Activated CD4-positive, alpha-beta T cell treated with anti-CD3 and anti-CD28 coated beads for 4 hours (primary cell): ENCODE results near the gene TYRP1.

Source experiments
- DNase-seq, 2 donors: peaks; one replicate each; pipeline ENCODE4 v3.0.0-alpha.2; 2020

The TYRP1 gene

DNA sequence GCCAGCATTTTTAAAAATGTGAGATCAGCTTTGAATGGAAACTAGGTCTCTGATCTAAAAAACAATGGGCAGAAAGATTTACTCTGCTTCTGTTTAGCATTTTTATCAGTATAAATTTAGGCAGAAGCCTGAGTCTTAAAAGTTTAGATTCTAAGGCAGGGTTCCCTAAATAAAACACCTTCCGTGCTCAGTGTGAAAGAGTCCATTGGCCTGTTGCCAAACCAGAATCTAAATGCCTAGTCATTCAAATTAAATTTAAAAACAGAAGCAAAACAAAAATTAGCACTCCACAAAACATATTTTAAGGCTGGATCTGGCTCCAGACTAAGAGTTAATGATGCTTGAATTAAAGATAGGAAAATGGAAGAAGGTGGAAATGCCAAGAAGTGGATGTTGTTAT is 4.5 kb downstream of the TYRP1 start:
- no peak for DNase-seq

DNA sequence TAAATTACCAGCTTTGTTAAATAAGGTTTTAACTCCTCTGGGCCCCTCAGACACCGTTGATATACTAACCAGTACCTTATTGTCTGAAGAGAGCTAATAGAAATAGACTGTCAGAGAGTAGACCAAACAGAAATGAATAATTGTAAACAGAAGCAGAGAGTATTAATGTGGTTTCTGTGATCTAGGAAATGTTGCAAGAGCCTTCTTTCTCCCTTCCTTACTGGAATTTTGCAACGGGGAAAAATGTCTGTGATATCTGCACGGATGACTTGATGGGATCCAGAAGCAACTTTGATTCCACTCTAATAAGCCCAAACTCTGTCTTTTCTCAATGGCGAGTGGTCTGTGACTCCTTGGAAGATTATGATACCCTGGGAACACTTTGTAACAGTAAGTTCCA is 5.1 kb downstream of the TYRP1 start:
- no peak for DNase-seq

DNA sequence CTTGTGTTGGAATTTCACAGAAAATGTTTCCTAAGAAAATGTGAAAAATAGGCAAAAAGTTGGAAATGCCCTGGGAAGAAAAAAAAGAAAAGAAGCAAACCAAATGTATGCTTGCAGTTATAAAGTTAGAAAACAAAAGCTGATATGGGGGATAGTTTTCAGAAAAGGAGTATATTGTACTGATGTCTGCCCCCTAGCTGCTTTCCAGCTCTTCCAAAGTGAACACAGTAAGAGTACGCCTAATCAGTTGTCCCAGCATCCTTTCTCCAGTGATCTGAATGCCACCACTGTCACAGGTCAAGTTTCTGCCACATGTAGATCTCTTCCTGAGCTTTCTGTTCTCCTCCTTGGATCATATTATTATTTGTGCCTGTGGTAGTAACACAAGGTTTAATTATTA is 5.8 kb downstream of the TYRP1 start:
- DNase-seq = no peak

DNA sequence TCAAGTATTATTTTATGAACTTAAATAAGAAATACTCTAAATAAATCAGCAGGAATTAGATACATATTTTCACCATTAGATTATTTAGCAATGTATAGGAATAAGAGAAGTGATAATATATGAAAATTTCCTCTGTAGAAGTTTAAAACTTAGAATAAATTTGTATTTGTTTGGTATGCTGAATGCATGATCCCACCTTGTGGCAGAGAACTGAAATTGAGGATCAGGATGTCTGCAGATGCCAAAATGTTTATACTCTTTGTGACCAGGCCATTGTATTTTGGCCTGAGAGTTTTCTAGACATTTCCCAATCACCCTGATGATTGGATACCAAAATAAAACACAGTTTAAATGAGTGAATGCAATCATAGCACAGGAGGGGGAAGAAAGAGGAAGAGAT is 6.3 kb downstream of the TYRP1 start:
- DNase-seq = no peak

DNA sequence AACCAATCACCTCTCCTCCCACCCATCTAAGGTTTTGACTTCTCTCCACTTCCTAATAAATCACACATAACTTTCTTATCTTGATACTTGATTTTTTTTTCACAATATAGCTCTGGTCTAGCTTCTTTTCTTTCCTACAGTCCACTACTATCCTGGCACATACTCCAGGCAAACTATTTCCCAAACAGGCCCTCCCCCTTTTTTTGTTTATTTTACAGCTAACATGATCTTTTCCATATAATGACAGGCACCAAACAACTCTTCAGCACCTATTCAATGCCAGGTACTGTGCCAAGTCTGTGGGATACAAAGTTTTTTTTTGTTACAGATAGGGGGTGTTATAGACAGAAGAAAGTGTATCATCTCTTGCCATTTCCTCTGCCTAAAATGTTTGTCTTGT is 7.9 kb downstream of the TYRP1 start:
- no peak for DNase-seq

DNA sequence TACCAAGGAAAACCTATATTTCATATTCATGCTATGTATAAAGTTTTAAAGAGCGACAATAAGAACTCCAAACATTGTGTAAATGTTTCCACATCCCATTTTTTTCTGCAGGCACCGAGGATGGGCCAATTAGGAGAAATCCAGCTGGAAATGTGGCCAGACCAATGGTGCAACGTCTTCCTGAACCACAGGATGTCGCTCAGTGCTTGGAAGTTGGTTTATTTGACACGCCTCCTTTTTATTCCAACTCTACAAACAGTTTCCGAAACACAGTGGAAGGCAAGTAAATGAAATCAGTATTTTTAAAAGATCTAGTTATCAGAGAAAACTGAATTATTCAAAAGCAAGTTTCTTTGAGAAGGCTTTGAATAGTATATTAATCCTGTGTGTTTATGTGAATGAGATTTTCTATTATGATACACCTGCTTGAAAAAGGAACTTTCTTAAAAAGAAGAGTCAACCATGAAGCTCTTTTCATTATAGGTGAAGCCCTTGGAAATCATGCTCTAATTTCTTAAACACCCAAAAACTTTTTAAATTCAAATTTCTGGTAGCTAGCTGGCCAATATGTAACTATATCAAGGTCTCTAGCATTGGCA is 9.1 kb downstream of the TYRP1 start:
- DNase-seq = no peak

DNA sequence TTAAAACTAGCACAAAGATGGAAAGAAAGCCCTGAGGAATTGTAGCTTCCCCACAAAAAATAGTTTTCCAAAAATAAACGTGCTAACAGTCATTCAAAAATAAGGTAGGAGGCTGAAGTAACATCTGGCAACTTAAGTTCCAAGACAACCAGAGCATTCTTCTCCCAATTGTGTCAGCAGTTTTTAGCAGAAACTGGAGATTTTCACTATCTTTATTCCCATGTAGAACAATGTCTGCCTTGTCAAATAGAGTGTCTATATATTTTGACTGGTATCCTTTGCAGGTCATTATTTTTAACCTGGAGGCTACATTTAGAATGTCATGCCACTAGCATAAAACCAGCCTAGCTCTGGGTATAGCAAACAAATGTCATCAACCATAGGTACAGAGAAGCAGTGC is 10.8 kb downstream of the TYRP1 start:
- DNase-seq = no peak

DNA sequence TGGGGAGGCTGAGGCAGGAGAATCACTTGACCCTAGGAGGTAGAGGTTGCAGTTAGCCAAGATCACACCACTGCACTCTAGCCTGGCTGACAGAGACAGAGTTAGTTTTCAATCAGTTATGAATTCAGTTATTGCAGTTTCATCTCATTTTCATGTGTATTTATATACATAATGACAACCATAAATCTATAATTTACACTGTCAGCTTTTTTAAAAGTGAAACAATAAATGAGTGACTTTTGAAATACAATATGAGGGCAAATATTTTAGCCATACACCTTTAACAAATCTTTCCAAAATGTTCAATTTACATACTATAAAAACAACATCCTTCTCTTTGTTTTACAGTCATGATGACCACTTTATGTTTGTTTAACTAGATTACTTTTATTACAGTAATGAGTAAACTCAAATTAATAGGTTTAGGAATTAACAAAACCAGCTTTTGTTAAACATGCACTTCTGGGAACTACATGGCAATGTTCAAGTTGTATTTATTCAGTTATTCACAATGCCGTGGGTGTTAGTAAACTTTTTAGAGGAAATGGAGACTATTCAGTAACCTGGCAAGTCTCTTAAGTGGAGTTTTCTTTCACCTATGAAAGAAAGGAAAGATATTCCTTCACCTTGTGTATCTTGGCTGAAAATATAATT is 12.7 kb downstream of the TYRP1 start:
- DNase-seq = no peak

DNA sequence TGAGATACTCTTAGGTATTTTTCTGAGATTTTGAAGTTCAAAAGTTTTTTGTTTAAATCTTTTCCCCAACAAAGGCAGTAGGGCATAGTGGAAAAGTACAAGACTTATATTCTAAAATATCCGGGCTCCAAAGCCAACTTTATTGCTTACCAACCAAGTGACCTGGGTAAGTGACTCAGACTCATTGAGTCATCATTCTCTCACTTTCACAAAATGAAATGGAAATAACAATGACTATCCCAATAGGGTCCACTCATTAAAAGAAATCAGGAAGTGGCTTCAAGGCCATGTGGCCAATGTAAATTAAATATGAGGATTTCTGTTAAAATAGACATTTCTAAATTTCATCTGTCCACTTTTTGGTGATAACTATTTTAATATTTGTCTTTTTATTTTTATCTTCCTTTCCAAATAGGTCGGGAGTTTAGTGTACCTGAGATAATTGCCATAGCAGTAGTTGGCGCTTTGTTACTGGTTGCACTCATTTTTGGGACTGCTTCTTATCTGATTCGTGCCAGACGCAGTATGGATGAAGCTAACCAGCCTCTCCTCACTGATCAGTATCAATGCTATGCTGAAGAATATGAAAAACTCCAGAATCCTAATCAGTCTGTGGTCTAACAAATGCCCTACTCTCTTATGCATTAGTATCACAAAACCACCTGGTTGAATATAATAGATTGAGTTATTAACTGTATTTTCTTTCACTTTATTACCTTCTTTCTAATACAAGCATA is 15.5 kb downstream of the TYRP1 start:
- DNase-seq = no peak

DNA sequence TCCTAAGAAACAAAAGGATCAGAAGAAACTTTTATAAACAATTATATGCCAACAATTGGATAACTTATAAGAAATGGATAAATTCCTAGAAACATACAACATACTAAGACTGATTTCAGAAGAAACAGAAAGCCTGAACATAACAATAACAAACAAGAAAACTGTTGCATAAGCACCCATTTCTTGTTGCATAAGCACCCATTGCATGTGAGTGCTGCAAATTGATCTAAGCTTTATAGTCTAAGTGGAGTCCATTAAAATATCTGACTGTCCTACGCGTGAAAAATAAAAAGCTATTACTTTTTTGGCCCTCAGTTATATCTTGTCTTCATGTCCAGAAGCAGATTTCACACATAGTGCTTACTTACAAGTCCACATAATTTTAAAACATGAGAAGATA is 19.3 kb downstream of the TYRP1 start:
- DNase-seq = no peak

DNA sequence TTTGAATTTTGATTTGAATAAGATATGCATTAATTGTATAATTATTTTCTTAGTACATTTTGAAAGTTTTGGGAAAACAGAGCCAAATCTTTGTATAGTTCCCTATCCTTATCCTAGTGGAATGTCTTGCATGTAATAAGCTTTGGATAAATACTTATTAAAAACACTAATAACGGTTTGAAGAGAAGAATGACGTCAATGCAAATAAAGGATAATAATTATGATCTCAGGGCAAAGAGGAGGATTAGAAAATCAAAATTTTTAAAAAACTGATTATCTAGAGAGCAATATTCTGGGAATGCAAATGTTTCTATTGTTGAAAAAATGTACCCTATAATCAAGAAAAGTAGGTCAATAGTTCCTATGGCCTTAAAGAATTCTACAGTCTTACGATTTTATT is 22.1 kb downstream of the TYRP1 start:
- no peak for DNase-seq

DNA sequence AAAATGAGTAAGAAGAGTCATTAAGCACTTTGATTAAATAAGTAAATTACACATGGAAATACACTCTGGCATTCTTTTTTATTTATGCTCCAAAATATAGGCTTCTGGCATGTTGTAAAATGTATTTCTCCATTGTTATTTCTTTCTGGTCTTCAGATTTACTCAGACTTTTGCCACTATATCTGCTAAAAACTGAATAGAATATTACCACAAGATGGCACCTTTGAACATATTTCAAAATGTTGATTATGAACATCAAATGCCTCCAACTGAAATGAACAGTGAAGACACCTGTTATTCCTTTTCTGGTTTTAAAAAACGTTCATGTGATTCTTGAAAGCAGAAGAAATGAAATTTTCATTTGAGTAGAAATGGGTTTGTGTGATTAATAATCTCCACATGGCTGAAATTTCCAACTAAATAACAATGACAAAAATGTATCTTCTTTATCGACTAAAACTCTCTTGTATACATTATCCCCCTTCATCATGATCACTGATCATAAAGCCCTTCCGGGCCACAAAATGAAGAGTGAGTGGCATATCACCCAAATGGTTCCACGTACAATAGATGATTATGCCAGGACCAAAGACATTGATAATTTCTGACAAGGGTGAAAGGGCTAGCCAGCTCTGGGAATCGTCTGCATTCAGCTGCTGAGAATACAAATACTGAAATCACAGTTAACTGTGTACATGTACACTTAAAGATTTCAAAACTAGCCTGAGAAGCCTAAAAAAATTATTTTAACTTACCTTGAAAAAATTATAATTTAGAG is 23.8 kb downstream of the TYRP1 start:
- DNase-seq = no peak

DNA sequence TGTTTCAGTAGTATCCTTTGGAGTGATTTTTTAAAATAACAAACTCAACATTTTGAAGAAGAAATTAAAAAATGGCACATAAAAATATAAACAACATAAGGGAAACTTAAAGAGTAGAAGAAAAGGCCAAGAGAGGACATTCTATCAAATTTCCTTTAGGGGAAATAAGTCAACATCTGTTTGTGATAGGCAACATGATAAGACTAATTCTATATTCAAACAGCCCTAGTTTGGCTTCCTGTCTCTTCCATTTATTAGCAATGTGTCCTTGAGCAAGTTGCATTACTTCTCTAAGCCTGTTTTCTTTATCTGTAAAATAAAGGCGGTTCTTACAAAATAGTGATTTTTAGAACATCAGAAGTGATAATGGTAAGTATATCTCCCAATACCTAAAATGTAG is 24.7 kb downstream of the TYRP1 start:
- no peak for DNase-seq

DNA sequence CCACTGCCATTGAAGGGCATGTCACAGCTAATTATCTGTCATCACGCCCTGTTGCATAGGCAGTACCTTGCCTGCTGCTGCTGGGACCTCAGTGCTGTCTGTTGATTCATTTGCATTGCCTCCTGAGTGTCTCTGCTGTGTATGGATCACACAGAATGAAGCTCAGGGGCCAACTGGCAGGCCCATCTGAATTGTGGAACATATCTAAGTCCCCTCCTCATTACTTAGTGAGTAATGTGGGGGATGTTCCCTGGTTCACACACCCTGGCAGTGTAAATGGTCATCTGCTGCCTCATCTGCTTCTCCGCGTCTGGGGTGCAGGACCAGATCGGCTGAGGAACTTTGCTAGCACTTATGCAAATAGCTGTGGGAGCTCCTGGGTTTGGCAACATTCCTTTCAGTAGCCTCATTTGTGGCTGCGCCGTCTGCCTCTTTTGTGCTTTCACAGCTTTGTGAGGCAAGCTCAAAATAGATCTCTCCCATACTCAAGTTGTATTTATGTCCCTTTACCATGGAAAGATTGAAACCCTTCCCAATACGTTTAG is 25.4 kb downstream of the TYRP1 start:
- no peak for DNase-seq

DNA sequence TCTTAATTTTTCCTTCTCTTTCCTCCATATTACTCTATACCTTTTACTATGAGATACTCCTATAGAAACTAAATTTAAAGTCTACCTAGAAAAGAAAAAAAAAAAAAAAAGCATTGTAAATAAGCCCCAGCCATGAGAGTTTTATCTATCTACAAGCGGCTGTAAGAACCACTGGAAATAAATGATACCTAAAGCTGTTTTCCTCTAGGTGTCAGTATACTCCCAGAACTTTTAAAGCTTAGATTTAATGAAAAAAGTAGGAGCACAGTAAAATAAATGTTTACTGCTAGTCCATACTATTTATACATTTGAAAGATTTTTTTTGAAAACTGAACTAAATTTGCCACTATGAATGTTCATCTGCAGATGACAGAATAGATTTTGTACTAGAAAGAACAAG is 26.2 kb downstream of the TYRP1 start:
- no peak for DNase-seq

DNA sequence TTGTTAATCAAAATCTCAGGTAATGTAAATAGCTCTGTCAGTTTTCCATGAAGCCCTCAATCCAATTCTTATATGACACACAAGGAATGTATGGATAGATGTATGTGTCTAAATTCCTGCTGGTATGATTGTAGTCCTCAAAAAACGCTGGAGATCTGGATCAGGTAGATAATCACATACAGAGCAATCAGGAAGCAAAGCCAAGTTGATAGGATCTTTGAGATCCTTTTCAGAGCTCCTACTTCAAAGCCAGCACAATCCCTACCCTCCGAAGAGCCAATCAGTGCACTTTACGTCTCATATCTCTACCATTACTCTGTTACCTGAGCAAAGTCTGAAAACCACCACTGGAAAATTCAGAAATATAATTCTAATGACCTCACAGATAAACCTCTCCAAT is 27.4 kb downstream of the TYRP1 start:
- no peak for DNase-seq

DNA sequence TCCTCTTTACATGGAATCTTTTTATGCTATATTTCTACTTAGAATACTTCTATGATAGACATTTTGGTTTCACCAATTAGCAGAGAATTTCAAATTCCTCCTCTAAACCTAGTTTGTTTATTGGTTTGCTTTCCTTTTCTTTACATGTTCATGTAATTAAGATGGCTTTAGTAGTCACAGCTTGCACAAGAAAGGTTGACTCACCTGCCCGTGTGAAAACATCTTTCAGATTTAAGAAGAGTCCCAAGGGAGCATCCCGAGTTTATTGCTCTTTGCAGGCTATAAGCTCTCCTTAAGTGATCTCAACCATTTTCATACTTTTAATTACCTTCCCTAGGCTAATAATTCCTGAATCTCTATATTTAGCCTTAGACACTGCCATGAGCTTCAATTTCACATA is 28.9 kb downstream of the TYRP1 start:
- DNase-seq = no peak

DNA sequence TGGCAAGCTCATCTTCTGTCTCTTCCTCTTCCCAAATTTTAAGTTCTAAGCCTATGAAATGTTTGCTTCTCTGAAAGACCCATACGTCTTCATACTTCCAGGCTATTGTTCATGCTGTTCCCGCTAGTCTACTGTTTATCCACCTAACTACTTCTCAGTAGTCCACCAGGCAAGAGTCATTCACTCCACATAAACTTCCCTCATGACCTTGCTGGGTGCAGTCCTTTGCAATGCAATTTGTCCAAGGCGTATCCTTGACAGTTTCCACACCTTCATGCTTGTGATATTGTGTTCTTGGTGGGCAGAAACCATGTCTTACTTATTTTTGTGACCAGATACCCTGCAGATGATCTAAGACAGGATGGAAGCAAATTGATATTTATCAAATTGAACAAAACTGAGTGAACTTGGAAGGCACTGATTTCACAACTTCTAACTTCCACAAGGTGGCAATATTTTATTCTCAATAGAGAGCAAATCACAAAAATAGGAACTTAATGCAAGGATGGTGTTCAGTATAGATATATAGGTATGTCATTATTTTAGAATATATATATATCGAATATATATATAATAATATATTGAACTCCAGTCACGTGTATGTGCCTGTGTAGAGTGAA is 30.3 kb downstream of the TYRP1 start:
- DNase-seq = no peak

DNA sequence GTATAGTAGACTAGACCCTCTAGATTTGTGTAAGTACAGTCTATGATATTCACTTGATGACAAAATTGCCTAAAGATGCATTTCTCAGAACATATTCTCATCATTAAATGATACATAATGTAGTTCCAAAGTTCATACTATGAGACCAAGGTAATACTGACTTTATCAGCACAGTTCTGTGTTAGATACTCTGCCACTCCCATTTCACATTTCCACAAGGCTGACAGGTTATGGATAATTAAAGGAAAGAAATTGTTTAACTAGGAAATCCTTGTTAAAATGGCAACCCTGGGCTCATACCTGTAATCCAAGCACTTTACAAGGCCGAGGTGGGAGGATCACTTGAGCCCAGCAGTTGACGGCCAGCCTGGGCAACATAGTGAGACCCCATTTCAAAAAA is 33.6 kb downstream of the TYRP1 start:
- no peak for DNase-seq

DNA sequence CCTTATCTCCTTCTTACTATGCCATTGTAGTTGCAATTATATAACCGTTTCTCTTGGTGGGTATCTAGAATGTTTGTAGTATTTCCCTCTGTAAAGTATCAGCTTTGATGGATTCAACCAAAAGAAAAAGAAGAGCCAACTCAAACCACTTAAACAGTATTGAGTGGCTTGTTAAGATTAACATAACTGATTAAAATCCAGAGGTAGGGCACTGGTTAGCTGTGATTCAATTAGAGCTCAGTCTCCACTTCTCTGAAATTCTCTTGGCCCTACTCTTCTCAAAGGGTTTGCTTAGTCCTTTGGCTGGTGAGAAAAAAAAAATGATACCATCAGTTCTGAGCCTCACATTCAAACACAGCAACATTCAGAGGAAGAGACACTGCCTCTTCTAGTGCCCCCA is 37.0 kb downstream of the TYRP1 start:
- DNase-seq = no peak

DNA sequence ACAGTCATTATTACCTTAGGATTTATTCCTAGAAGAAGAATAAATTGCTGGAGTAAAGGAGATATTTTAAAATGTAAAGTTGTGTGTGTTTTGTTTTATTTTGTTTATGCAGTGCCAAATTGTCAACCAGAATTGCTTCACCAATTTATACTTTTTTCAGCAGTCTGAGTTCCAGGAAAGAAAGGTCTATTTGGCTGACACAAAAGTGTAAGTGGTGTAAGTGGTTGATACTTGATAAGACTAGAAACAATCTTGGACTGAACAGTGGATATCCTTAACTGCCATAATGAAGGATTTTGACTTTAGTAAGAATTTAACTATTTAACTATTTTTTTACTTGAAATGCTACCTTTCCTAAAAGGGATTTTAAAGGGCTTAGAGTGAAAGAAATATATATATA is 37.7 kb downstream of the TYRP1 start:
- DNase-seq = no peak

DNA sequence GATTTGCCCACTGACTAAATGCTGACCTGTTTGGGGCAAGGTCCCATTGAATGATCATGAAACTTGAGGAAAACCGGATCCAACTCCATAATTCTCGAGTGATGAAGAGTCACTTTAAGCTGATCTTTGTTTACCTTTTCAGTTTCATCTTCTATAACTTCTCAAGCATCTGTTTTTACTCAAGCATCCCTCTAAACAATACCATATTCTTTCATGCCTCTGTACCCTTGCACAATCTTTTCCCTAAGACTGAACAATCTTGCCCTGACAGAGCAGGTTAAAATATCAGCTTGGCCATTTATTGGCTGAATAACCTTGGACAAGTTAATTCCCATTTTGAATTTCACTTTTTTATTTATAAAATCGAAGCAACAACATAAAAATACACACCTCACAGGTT is 39.8 kb downstream of the TYRP1 start:
- DNase-seq = no peak

DNA sequence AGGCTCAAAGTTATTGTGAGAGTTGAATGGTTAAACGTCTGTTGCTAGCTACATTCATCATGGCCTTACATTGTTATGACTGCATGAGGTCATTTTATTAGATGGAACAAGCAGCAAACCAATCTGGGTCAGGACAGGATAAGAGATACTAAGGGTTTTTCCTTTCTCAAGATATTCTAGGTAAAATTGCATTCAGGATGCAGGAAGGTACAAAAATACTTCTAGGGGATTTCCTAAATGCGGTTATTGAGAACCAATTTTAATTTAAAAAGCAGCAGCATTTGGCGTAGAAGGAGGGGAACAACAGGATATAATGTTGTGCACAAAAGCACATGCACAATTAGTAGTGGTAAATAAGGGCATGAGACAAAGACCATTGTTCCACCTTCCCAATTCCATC is 42.5 kb downstream of the TYRP1 start:
- DNase-seq = no peak
